ENCODE data around the gene GRIK4. TPM values are rescaled to one million over a fixed set of nuclear protein-coding genes. Genes with fewer than 3 reads are reported as not detected.

GRIK4 gene
- total and polyA plus RNA-seq, 4 donors = 0.41 to 4.9 (median 1.7) TPM

DNA sequence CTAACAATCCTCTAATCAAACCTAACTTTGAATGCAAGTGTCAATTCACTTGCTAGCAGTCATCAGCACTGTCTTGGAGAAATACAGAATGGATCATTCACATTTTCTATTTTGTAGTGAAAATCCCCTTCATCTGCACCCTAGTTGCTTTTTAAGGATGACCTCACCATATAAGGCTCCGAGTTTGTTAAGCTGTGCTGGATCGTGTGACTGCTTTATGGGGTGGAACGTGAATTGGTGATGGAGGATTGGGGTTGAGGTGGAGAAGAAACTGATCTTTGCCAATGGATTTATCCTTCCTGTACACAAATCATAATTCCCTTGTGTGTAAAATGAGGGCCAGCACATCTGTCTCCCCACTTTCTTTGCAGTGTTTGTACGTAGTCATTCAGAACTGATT lies 426.7 kb downstream of the GRIK4 start:
- Histone ChIP-seq H3K9ac (ENCODE audit: insufficient read depth in 1 of 2, low read length in 2 of 2) (no peak overlapping the region), H3K27me3 (ENCODE audit: control insufficient read depth in 3 of 3, insufficient read depth in 3 of 3, low read length in 2 of 3) (peaks cover 0 to 3% (median 0%) of the 10 kb centered on the region in 3 donors), H3K4me1 (ENCODE audit: control insufficient read depth in 5 of 5, insufficient read depth in 5 of 5, low read length in 5 of 5) (no peaks in the 10 kb centered on the region), H3K27ac (ENCODE audit: low read depth in 1 of 2, low read length in 1 of 2) (no peak overlapping the region), H3K36me3 (ENCODE audit: control insufficient read depth in 4 of 4, insufficient read depth in 4 of 4, low read length in 4 of 4) (peaks cover 0 to 8% (median 4%) of the 10 kb centered on the region in 4 donors), H3K9me3 (ENCODE audit: control insufficient read depth in 4 of 4, insufficient read depth in 3 of 4, low read length in 3 of 4) (peaks cover 0 to 2% (median 0%) of the 10 kb centered on the region in 4 donors), H3K4me3 (no peak overlapping the region)
- ATAC-seq (ENCODE audit: insufficient read depth, low FRiP score) (no peak), DNase-seq (no peak)
- WGBS, 2 donors = 60 to 77% methylated on average over 4 of the region's 4 CpGs
- TF ChIP-seq, protein P1, sequence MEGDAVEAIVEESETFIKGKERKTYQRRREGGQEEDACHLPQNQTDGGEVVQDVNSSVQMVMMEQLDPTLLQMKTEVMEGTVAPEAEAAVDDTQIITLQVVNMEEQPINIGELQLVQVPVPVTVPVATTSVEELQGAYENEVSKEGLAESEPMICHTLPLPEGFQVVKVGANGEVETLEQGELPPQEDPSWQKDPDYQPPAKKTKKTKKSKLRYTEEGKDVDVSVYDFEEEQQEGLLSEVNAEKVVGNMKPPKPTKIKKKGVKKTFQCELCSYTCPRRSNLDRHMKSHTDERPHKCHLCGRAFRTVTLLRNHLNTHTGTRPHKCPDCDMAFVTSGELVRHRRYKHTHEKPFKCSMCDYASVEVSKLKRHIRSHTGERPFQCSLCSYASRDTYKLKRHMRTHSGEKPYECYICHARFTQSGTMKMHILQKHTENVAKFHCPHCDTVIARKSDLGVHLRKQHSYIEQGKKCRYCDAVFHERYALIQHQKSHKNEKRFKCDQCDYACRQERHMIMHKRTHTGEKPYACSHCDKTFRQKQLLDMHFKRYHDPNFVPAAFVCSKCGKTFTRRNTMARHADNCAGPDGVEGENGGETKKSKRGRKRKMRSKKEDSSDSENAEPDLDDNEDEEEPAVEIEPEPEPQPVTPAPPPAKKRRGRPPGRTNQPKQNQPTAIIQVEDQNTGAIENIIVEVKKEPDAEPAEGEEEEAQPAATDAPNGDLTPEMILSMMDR (IDR thresholded peaks at IDR 0.05; ENCODE audit: control extremely low read depth, extremely low read depth) = no peak

DNA sequence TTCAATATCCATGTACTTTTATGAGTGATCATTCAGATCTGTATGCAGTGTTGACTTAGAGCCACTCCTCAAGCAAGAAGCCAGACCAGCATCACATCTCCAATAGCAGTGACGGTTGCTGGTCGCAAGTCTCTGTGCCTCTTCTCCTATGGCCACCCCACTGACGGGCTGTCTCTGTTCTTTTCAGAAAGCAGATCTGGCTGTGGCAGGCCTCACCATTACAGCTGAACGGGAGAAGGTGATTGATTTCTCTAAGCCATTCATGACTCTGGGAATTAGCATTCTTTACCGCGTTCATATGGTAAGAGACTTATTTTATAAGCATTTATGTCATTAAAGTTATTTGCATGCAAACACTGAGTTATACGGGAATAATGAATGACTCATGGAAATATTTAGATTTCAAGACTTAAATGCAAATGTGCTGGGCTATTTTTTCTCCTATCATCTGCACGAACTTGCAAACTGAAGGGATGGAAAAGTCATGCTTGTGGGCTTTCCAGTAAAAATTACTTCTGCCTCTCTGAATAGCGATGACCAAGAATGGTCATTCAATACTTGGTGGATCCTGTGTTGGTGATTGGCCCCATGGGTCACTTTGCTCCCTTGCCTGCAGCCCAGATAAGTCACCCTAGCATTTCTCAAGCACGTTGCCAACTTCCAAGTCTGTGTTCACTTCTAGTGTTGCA lies 428.8 kb downstream of the GRIK4 start:
- TF ChIP-seq, protein P1 (IDR thresholded peaks at IDR 0.05; ENCODE audit: control extremely low read depth, extremely low read depth) = no peak
- H3K4me1 ChIP-seq (ENCODE audit: control insufficient read depth in 5 of 5, insufficient read depth in 5 of 5, low read length in 5 of 5) = no peaks in the 10 kb centered on the region
- ATAC-seq (ENCODE audit: insufficient read depth, low FRiP score) = no peak
- H3K4me3 ChIP-seq = no peak overlapping the region
- no peak overlapping the region for H3K9ac ChIP-seq (ENCODE audit: insufficient read depth in 1 of 2, low read length in 2 of 2)
- H3K36me3 ChIP-seq (ENCODE audit: control insufficient read depth in 4 of 4, insufficient read depth in 4 of 4, low read length in 4 of 4) = peaks cover 0 to 15% (median 4%) of the 10 kb centered on the region in 4 donors
- H3K27me3 ChIP-seq (ENCODE audit: control insufficient read depth in 3 of 3, insufficient read depth in 3 of 3, low read length in 2 of 3) = no peaks in the 10 kb centered on the region
- no peak overlapping the region for H3K27ac ChIP-seq (ENCODE audit: low read depth in 1 of 2, low read length in 1 of 2)
- peaks cover 0 to 7% (median 2%) of the 10 kb centered on the region in 4 donors for H3K9me3 ChIP-seq (ENCODE audit: control insufficient read depth in 4 of 4, insufficient read depth in 3 of 4, low read length in 3 of 4)
- DNase-seq = no peak
- WGBS, 2 donors = 91 to 93% methylated on average over 10 of the region's 10 CpGs

DNA sequence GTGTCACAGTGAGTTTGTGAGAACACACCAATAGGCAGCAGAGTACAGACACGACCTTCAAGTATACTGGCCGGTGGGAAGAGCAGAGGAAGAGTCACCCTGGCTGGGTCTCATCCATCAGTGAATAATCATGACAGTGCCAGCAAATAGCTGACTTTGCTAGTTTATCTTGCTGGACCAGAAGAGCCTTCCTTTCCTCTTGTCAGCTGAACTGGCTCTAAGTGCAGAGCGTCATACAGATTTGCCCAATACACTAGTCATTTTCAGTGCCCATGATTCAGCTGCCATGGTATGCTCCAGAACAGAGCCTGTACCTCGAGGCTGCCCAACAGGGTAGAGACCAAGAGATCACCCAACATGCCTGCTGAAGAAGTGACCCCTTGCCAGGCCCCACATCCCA lies 429.5 kb downstream of the GRIK4 start:
- Histone ChIP-seq H3K4me1 (ENCODE audit: control insufficient read depth in 5 of 5, insufficient read depth in 5 of 5, low read length in 5 of 5) (no peaks in the 10 kb centered on the region), H3K4me3 (no peak overlapping the region), H3K27ac (ENCODE audit: low read depth in 1 of 2, low read length in 1 of 2) (no peak overlapping the region), H3K9ac (ENCODE audit: insufficient read depth in 1 of 2, low read length in 2 of 2) (no peak overlapping the region), H3K27me3 (ENCODE audit: control insufficient read depth in 3 of 3, insufficient read depth in 3 of 3, low read length in 2 of 3) (no peaks in the 10 kb centered on the region), H3K9me3 (ENCODE audit: control insufficient read depth in 4 of 4, insufficient read depth in 3 of 4, low read length in 3 of 4) (peaks cover 0 to 11% (median 2%) of the 10 kb centered on the region in 4 donors), H3K36me3 (ENCODE audit: control insufficient read depth in 4 of 4, insufficient read depth in 4 of 4, low read length in 4 of 4) (peaks cover 0 to 15% (median 4%) of the 10 kb centered on the region in 4 donors)
- DNase-seq = no peak
- TF ChIP-seq, protein P1 (IDR thresholded peaks at IDR 0.05; ENCODE audit: control extremely low read depth, extremely low read depth) = no peak
- 74 to 87% methylated on average over 4 of the region's 4 CpGs for WGBS, 2 donors
- no peak for ATAC-seq (ENCODE audit: insufficient read depth, low FRiP score)

All from lung (tissue), 12 donors.